H1 (cell line): ENCODE measurements around the gene EMX1. TPM values are rescaled to one million over a fixed set of nuclear protein-coding genes. Genes with fewer than 3 reads are reported as not detected.
"Not testable (repeated sequence)": the region's sequence is repeated elsewhere in the genome, so short reads cannot be mapped to it uniquely, and the experiment has no call there.

Experiments
- CTCF ChIA-PET: fragments of 300-600 bp; sonication (Branson Sonifier 250); formaldehyde crosslinking; loops from one replicate; lab custom pipeline; 2021; ENCODE audit not compliant: partially characterized antibody; lab: Charles Lee
- POLR2A ChIA-PET: fragments of 300-600 bp; sonication (Branson Sonifier 250); formaldehyde crosslinking; loops from one replicate; lab custom pipeline; 2021; ENCODE audit warnings: inconsistent platforms; ENCODE audit not compliant: partially characterized antibody; lab: Charles Lee
- DNase-seq, 2 experiments: peaks; one replicate each; pipeline versions ENCODE4 v3.0.0 to v3.0.0-alpha.2; 2010 to 2022; ENCODE audit warnings: low spot score in 2 of 2, low read depth in 1 of 2, mixed read lengths in 1 of 2
- FAIRE-seq: peaks from 2 replicates; lab custom pipeline; 2011; peaks lifted over from hg19 to GRCh38; lab: Jason Lieb, UNC
- H2AFZ ChIP-seq: 2 replicates; pipeline ENCODE4 v1.8.1; 2012; ENCODE audit warnings: low read length, inconsistent platforms
- H2AK5ac ChIP-seq: 2 replicates; pipeline ENCODE4 v1.6.1; 2013; ENCODE audit warnings: low read depth, low read length
- H2BK120ac ChIP-seq: replicated peaks from 2 replicates; pipeline ENCODE3; 2013; ENCODE audit warnings: low read depth, low read length, inconsistent platforms
- H2BK12ac ChIP-seq: 2 replicates; pipeline ENCODE4 v1.6.1; 2013; ENCODE audit warnings: low read depth, low read length
- H2BK15ac ChIP-seq: 2 replicates; pipeline ENCODE4 v1.6.1; 2013; ENCODE audit warnings: low read length
- H2BK20ac ChIP-seq: 2 replicates; pipeline ENCODE4 v1.6.1; 2013; ENCODE audit warnings: low read length
- H2BK5ac ChIP-seq: 2 replicates; pipeline ENCODE4 v1.6.1; 2013; ENCODE audit warnings: low read depth, low read length
- H3K14ac ChIP-seq: 2 replicates; pipeline ENCODE4 v1.6.1; 2013; ENCODE audit warnings: inconsistent platforms; ENCODE audit not compliant: insufficient read length
- H3K18ac ChIP-seq: 2 replicates; pipeline ENCODE4 v1.6.1; 2013; ENCODE audit warnings: low read length; ENCODE audit errors: extremely low read depth
- H3K23ac ChIP-seq: 2 replicates; pipeline ENCODE4 v1.6.1; 2013; ENCODE audit warnings: inconsistent platforms; ENCODE audit not compliant: insufficient read length
- H3K23me2 ChIP-seq: 2 replicates; pipeline ENCODE4 v1.6.1; 2013; ENCODE audit warnings: low read depth, low read length
- H3K27ac ChIP-seq: 2 replicates; pipeline ENCODE4 v1.6.1; 2011; ENCODE audit warnings: low read depth, low read length, inconsistent platforms
- H3K27me3 ChIP-seq, 4 experiments: replicated peaks in 1 of 4; 1 replicate in 1 of 4; 2 replicates in 3 of 4; pipeline versions ENCODE4 v1.6.1 to v1.8.1; 2011 to 2013; ENCODE audit warnings: low read length in 3 of 4, mild to moderate bottlenecking in 3 of 4, inconsistent platforms in 2 of 4, mixed read lengths in 2 of 4, moderate library complexity in 1 of 4; ENCODE audit not compliant: control insufficient read depth in 3 of 4, insufficient read depth in 3 of 4; ENCODE audit errors: extremely low read depth in 1 of 4
- H3K36me3 ChIP-seq, 4 experiments: 2 replicates each; pipeline versions ENCODE4 v1.6.1 to v1.8.1; 2011 to 2013; ENCODE audit warnings: mild to moderate bottlenecking in 4 of 4, low read length in 3 of 4, moderate library complexity in 2 of 4, control low read depth in 1 of 4, inconsistent platforms in 1 of 4; ENCODE audit not compliant: insufficient read depth in 4 of 4, control insufficient read depth in 2 of 4
- H3K4ac ChIP-seq: replicated peaks from 2 replicates; pipeline ENCODE3; 2013; ENCODE audit warnings: low read length, low read depth, mixed read lengths, inconsistent platforms; ENCODE audit not compliant: insufficient read length
- H3K4me1 ChIP-seq, 4 experiments: replicated peaks in 1 of 4; 1 replicate in 1 of 4; 2 replicates in 3 of 4; pipeline versions ENCODE4 v1.6.1 to v1.8.1; 2011 to 2013; ENCODE audit warnings: low read length in 3 of 4, inconsistent platforms in 2 of 4, mixed read lengths in 1 of 4; ENCODE audit not compliant: insufficient read depth in 4 of 4, control insufficient read depth in 3 of 4
- H3K4me2 ChIP-seq, 2 experiments: 2 replicates each; pipeline versions ENCODE4 v1.6.1 to v1.8.1; 2011 to 2013; ENCODE audit warnings: low read depth in 2 of 2, low read length in 2 of 2, control low read depth in 1 of 2, inconsistent platforms in 1 of 2, mild to moderate bottlenecking in 1 of 2; ENCODE audit not compliant: insufficient read depth in 1 of 2
- H3K4me3 ChIP-seq, 4 experiments: fragments of 200-600, 300-600 bp in 1 of 4; sonication (generic), shearing (Covaris generic), sonication (Bioruptor Twin) in 1 of 4; 2 replicates each; pipeline versions ENCODE4 v1.5.1 to v1.8.1; 2011 to 2016; ENCODE audit warnings: low read length in 4 of 4, low read depth in 3 of 4, control low read depth in 2 of 4, inconsistent platforms in 2 of 4, mild to moderate bottlenecking in 2 of 4, mixed read lengths in 1 of 4, moderate library complexity in 1 of 4; ENCODE audit not compliant: insufficient read depth in 2 of 4; ENCODE audit errors: extremely low read depth in 1 of 4
- H3K56ac ChIP-seq: replicated peaks from 2 replicates; pipeline ENCODE3; 2013; ENCODE audit warnings: low read depth, mild to moderate bottlenecking, mixed read lengths, low read length, inconsistent platforms; ENCODE audit not compliant: insufficient read length
- H3K79me1 ChIP-seq: 2 replicates; pipeline ENCODE4 v1.6.1; 2013; ENCODE audit warnings: low read depth, low read length, control low read depth
- H3K79me2 ChIP-seq, 2 experiments: 2 replicates each; pipeline versions ENCODE4 v1.6.1 to v1.8.1; 2012 to 2013; ENCODE audit warnings: low read length in 2 of 2, mild to moderate bottlenecking in 2 of 2, inconsistent platforms in 1 of 2; ENCODE audit not compliant: insufficient read depth in 2 of 2, control insufficient read depth in 1 of 2
- H3K9ac ChIP-seq, 4 experiments: replicated peaks in 1 of 4; 1 replicate in 1 of 4; 2 replicates in 3 of 4; pipeline versions ENCODE4 v1.6.1 to v1.8.1; 2011 to 2013; ENCODE audit warnings: low read depth in 3 of 4, low read length in 3 of 4, control low read depth in 2 of 4, mild to moderate bottlenecking in 2 of 4, moderate library complexity in 2 of 4, inconsistent platforms in 1 of 4; ENCODE audit errors: extremely low read depth in 1 of 4
- H3K9me3 ChIP-seq, 2 experiments: 2 replicates each; pipeline versions ENCODE4 v1.6.1 to v1.8.1; 2012 to 2013; ENCODE audit warnings: mild to moderate bottlenecking in 2 of 2, moderate library complexity in 2 of 2, control low read depth in 1 of 2, inconsistent platforms in 1 of 2, low read depth in 1 of 2, low read length in 1 of 2, mixed read lengths in 1 of 2; ENCODE audit not compliant: insufficient read depth in 2 of 2
- H4K20me1 ChIP-seq, 2 experiments: replicated peaks in 1 of 2; 2 replicates each; pipeline versions ENCODE3 to v1.8.1; 2011 to 2013; ENCODE audit warnings: inconsistent platforms in 2 of 2, low read length in 2 of 2, mild to moderate bottlenecking in 1 of 2; ENCODE audit not compliant: insufficient read depth in 2 of 2, control insufficient read depth in 1 of 2
- H4K5ac ChIP-seq: 2 replicates; pipeline ENCODE4 v1.6.1; 2013; ENCODE audit warnings: low read length, low read depth, mixed read lengths, inconsistent platforms; ENCODE audit not compliant: insufficient read length
- H4K8ac ChIP-seq: 2 replicates; pipeline ENCODE4 v1.8.0; 2013; ENCODE audit warnings: mild to moderate bottlenecking, moderate library complexity, low read length, inconsistent platforms; ENCODE audit not compliant: insufficient read depth; ENCODE audit errors: extremely low read depth
- H4K91ac ChIP-seq: replicated peaks from 2 replicates; pipeline ENCODE3; 2013; ENCODE audit warnings: low read length, mixed read lengths, inconsistent platforms; ENCODE audit not compliant: insufficient read length
- RNF2 ChIP-seq: fragments of 200-900, 300-1000 bp; sonication (generic); IDR thresholded peaks from 2 replicates; pipeline ENCODE4 v1.7.1; 2016; ENCODE audit warnings: borderline replicate concordance, low read depth, mild to moderate bottlenecking, antibody characterized with exemption, low read length; ENCODE audit not compliant: poor library complexity, severe bottlenecking; ENCODE audit errors: missing control alignments
- WGBS, 2 experiments: shearing (Covaris generic) in 1 of 2; methylation state at CpG; one replicate each; pipeline versions ENCODE4 v1.1.6 to v1.1.7; 2013 to 2015; ENCODE audit warnings: low lambda C conversion rate in 2 of 2, mixed read lengths in 2 of 2, inconsistent platforms in 1 of 2, low coverage in 1 of 2, missing lambda C conversion rate in 1 of 2; ENCODE audit not compliant: insufficient replicate concordance in 2 of 2, insufficient coverage in 1 of 2, insufficient read length in 1 of 2; ENCODE audit errors: extremely low coverage in 1 of 2, missing lambda C conversion rate in 1 of 2; 5-methylcytosine and 5-hydroxymethylcytosine counted together
- polyA plus RNA-seq, 7 experiments: library from polyadenylated mRNA; depleted of rRNA in 3 of 7; stranded (reverse) in 5 of 7; unstranded in 2 of 7; fragments of >200 nt in 5 of 7; fragments of 200-250 nt in 2 of 7; gene quantifications; 1 replicate in 5 of 7; 2 replicates in 1 of 7; 4 replicates in 1 of 7; pipeline versions ENCODE4 v1.2.1 to v1.2.3, GENCODE V29; 2011 to 2013; ENCODE audit warnings: missing spikeins in 2 of 7, mixed read lengths in 2 of 7
- total RNA-seq: library from RNA; stranded (reverse); fragmentation: NEBNext Ultra II Directional; extraction: Animal tissue kit (Norgen Biotek cat#: 25700); gene quantifications from 2 replicates; pipeline ENCODE4 v1.2.1, GENCODE V29; 2021

The EMX1 gene
- total and polyA plus RNA-seq, 2 of the 8 experiments (the other 6 are each of a cell fraction or from before 2014, with no cell fraction given): 2.4 to 4.9 TPM

GRCh38 chr2:72901426-72901825, 15.9 kb upstream of the EMX1 start (continued):
- TF ChIP-seq RNF2: no peak

- H3K23ac ChIP-seq, H2AK5ac ChIP-seq, H3K4me3 ChIP-seq, H3K79me1 ChIP-seq, H2BK15ac ChIP-seq, H3K79me2 ChIP-seq, H2BK5ac ChIP-seq, DNase-seq, H3K36me3 ChIP-seq, H3K4ac ChIP-seq, H4K8ac ChIP-seq, H3K18ac ChIP-seq, H3K9me3 ChIP-seq, H3K4me2 ChIP-seq, FAIRE-seq, H2BK120ac ChIP-seq, H4K91ac ChIP-seq, H2BK12ac ChIP-seq, H3K14ac ChIP-seq, H2AFZ ChIP-seq, H3K27ac ChIP-seq, H4K5ac ChIP-seq, H3K23me2 ChIP-seq, H4K20me1 ChIP-seq, H2BK20ac ChIP-seq, H3K56ac ChIP-seq, H3K9ac ChIP-seq, H3K4me1 ChIP-seq: not testable (repeated sequence)
- CTCF ChIA-PET: interaction anchor here (0.8 to 24.3 kb wide), 4 partner anchors 12 to 1109 kb away, joined by 3 to 497 read pairs (median 4); partner anchors contain the start of gene SPR
- POLR2A ChIA-PET: interaction anchor here (1.3 to 1.7 kb wide), 2 partner anchors 10 to 12 kb away, joined by 4 read pairs; partner anchors contain the start of gene EMX1
- 87% methylated on average over 11 of the region's 13 CpGs; no CpG with 5 or more reads in 1 of the 2 experiments for WGBS, 2 experiments
- peaks cover 13 to 34% (median 23%) of the 10 kb centered on the region in 4 experiments for H3K27me3 ChIP-seq
Measured at GRCh38 chr2:72907369-72907768, 9.9 kb upstream of the EMX1 start.
